HL-60 (cell line): Measurements from ENCODE around the gene ACRBP.

Experiments used
- POLR2AphosphoS5 ChIP-seq: IDR thresholded peaks from 2 replicates; pipeline ENCODE4 v1.6.1; 2012; ENCODE audit warnings: low read depth
- SPI1 ChIP-seq: IDR thresholded peaks from 2 replicates; pipeline ENCODE4 v1.6.1; 2012; ENCODE audit warnings: low read depth, mild to moderate bottlenecking, borderline replicate concordance
- TF ChIP-seq, protein P1 (sequence below): IDR thresholded peaks from one replicate; pipeline ENCODE4 v1.5.1; 2011; ENCODE audit warnings: low read length, control low read depth, inconsistent platforms; ENCODE audit not compliant: insufficient read depth

DNA sequence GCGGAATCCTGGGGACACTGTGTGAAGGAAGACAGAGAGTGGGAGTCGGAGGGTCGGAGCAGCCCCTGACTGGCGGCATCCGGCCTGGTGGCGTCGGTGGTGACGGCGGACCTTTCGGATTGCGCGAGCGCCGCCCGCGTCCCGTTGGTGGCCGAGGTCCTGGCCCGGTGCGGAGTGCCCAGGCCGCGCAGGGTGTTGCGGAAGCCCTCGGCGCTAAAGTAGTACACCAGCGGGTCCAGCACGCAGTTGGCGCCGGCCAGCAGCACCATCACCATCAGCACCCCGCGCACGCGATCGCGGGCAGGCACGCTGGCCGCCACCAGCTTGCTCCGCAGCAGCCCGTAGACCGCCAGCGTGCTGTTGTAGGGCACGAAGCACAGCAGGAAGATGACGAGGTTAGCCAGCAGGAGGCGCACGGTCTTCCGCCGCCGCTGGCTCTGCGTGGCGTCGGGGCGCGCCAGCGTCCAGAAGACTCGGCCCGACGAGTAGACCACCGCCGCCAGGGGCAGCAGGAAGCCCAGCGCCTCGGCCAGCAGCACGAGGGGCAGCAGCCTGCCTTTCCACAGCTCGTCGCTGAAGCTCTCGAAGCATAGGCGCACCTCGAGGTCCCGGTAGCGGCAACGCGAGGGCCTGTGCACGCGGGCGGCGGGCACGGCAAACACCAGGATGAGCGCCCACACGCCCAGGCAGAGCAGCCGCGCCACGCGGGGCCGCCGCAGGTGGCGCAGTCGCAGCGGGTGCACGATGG lies 26.9 kb downstream of the ACRBP start:
- TF ChIP-seq, protein P1, sequence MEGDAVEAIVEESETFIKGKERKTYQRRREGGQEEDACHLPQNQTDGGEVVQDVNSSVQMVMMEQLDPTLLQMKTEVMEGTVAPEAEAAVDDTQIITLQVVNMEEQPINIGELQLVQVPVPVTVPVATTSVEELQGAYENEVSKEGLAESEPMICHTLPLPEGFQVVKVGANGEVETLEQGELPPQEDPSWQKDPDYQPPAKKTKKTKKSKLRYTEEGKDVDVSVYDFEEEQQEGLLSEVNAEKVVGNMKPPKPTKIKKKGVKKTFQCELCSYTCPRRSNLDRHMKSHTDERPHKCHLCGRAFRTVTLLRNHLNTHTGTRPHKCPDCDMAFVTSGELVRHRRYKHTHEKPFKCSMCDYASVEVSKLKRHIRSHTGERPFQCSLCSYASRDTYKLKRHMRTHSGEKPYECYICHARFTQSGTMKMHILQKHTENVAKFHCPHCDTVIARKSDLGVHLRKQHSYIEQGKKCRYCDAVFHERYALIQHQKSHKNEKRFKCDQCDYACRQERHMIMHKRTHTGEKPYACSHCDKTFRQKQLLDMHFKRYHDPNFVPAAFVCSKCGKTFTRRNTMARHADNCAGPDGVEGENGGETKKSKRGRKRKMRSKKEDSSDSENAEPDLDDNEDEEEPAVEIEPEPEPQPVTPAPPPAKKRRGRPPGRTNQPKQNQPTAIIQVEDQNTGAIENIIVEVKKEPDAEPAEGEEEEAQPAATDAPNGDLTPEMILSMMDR, result no peak
- no peak for TF ChIP-seq POLR2AphosphoS5
- TF ChIP-seq SPI1, result no peak
